Left forelimb (tissue), 1 donor: ENCODE measurements around the gene ZNF710.
"Not testable (repeated sequence)": the region's sequence is repeated elsewhere in the genome, so short reads cannot be mapped to it uniquely, and the experiment has no call there.

Experiments
- DNase-seq: peaks from one replicate; pipeline ENCODE4 v3.0.0-alpha.2; 2018; ENCODE audit warnings: low spot score

ZNF710 gene

GRCh38 chr15:90001062-90001682 is at the start of gene ZNF710:
ZNF710 (plus strand) TSS chr15:90001324; CDS start chr15:90067138, 65,814 bp downstream.
- DNase-seq = peak; percentile 84

DNA sequence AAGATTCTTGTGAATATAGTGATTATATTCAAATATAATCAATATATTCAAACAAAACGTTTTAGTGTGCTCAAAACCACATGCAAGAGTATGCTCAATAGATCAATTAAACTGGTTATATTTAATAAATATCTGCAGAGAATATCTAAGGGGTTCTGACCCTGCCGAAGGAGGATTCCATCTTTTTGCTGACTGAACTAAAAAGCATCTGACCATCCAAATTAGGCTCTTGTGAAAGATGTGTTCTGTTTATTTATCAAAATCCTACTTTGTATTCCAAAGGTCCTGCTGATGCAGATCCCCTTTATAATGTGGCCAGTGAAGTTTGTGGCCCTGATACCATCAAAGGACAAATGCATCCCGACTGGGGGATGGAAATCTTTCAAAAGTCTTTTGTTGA is 46.6 kb upstream of the ZNF710 start:
- no peak for DNase-seq

- not testable (repeated sequence) for DNase-seq
Observed at GRCh38 chr15:89955449-89955998, 45.6 kb upstream of the ZNF710 start.

GRCh38 chr15:89958107-89958805 is 42.9 kb upstream of the ZNF710 start:
- DNase-seq = no peak

GRCh38 chr15:89963301-89964231 is 37.6 kb upstream of the ZNF710 start:
- no peak for DNase-seq

DNA sequence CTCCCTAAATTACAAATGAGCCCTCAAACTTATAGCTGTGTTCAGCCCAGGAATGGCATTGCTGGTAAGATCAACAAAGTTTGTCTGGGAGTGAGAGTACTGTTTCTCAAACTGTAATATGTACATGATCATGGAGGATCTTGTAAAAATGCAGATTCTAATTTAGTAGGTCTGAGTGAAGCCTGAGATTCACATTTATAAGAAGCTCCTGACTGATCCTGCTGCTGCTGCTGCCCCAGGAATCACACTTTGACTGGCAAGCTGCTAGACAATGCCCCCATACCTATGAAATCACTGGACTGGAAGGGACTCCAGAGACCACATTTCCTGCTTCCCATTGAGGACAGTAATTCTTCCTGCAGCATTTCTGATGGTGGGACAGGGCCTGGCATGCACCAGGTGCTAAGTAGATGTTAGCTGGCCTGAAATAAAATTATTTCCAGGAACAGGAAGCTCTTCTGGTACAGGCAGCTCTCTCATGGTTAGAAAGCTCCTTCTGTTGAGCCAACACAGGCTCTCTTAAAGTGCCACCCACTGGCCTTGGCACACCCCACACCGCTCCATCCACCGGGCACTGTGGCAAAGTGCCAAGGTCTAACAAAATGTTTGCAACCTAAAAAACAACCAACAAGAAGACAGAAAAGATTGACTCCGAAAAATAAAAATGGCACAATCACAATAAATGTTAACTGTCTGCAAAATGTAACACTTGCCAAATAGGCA is 36.7 kb upstream of the ZNF710 start:
- no peak for DNase-seq

GRCh38 chr15:89967881-89968280 is 33.2 kb upstream of the ZNF710 start:
- DNase-seq = no peak

GRCh38 chr15:89971592-89971997 is 29.5 kb upstream of the ZNF710 start:
- DNase-seq = peak; percentile 68

- DNase-seq = no peak
Observed at GRCh38 chr15:89972085-89972484, 29.0 kb upstream of the ZNF710 start.

GRCh38 chr15:89975482-89976245 is 25.5 kb upstream of the ZNF710 start:
- no peak for DNase-seq

GRCh38 chr15:89976246-89976600 is 24.9 kb upstream of the ZNF710 start:
- DNase-seq = no peak

DNA sequence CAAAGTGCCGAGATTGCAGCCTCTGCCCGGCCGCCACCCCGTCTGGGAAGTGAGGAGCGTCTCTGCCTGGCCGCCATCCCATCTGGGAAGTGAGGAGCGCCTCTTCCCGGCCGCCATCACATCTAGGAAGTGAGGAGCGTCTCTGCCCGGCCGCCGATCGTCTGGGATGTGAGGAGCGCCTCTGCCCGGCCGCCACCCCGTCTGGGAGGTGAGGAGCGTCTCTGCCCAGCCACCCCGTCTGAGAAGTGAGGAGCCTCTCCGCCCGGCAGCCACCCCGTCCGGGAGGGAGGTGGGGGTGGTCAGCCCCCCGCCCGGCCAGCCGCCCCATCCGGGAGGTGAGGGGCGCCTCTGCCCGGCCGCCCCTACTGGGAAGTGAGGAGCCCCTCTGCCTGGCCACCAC is 23.3 kb upstream of the ZNF710 start:
- not testable (repeated sequence) for DNase-seq

DNA sequence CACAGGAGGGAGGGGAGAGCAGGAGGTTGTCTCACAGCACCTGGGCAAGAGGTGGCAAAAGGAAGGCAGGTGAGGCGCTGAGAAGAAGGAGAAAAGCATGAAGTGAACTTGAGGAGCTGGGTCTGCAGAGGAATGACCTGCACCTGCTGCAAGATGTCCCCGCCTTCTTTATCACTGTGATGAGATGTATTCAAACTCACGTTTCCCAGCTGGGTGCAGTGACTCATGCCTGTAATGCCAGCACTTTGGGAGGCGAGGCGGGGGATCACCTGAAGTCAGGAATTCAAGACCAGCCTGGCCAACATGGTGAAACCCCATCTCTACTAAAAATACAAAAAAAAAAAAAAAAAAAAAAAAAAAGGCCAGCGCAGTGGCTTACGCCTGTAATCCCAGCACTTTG is 22.2 kb upstream of the ZNF710 start:
- no peak for DNase-seq

GRCh38 chr15:89980896-89981295 is 20.2 kb upstream of the ZNF710 start:
- DNase-seq = no peak

DNA sequence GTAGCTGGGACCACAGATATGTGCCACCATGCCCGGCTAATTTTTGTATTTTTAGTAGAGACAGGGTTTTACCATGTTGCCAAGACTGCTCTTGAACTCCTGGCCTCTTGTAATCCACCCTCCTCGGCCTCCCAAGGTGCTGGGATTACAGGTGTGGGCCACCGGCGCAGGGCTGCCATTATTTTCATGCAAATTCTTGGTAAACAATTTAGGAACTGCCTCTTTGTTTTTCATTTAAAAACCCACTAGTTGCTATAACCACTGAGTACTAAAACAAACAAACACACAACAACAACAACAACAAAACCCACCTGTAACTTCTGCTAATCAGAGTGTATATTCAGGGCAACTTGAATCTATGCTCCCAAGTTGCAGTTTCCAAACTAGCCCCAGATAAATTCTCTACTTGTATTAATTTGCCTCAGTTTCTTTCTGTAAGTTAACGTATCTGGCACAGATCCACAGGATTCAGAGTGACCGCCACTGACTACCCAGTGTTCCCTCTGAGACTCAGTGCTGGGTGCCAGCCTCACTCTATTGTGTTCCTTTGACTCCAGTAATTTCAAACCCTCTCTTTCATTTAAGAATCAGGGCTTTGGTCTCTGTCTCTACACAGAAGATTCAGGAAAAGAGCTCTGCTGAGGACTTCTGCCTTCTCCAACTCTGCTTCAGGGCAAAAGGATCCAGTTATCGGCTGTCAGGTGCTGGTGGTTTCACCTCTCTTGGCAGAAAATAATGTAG is 18.6 kb upstream of the ZNF710 start:
- no peak for DNase-seq

DNA sequence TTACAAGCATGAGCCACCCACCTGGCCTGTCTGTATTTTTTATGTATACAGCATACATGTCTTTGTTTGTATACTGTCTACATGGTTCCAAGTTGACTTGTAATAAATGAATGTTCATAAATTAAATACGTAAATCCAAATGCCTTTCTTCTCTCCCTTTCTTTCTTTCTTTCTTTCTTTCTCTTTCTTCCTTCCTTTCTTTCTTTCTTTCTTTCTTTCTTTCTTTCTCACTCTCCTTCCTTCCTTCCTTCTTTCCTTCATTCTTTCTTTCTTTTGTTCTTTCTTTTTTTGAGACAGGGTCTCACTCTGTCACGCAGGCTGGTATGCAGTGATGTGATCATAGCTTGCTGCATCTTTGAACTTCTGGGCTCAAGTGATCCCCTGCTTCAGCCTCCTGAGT is 17.1 kb upstream of the ZNF710 start:
- DNase-seq = no peak

DNA sequence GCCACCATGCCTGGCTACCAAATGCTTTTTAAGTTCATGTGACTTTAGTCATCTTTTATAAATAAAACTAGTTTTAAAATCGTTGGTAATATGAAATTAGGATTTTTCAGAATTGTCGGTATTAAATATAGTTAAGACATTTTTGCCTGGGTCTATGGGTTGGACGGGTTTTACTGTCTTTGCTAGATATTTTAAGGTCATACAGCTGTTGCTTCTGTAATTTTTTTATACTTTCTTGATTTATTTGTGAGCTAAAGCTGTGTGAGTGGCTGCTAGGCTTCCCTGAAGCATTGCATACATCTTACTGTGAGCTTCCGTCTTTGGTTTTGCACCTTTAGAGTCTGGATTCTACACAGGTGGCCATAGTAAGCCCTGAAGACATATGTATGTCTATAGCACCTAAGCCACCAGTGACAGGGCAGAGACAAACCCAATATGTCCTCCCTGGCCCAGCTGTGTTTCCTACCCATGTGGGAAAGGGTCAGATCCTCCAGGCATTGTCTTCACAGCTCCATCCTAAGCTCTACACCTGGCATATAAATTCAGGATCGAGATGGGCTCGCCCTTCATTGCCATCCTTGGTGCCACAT is 16.6 kb upstream of the ZNF710 start:
- no peak for DNase-seq

- no peak for DNase-seq
Observed at GRCh38 chr15:89985111-89985510, 16.0 kb upstream of the ZNF710 start.

- DNase-seq = no peak
Observed at GRCh38 chr15:89991312-89991711, 9.8 kb upstream of the ZNF710 start.

DNA sequence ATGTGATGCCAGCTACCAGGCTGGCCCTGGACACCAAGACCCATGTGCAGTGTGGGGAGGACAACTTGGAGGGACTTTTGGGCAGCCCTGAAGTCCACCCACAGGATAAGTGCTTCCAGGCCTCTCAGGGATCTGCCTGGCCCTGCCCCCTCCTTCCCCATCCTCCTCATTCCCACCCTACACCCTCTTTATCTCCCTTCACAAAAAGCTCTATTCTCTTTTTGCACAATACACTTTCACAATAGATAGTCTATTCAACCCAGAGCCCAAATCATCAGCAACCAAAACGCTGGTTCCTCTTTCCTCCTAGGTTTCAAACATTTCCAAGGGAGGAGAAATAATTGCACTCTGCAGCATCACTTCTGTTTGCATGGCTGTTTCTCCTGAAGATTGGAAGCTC is 7.8 kb upstream of the ZNF710 start:
- no peak for DNase-seq
